ENCODE data around the gene SMTNL2.
"Not testable (repeated sequence)": the region's sequence is repeated elsewhere in the genome, so short reads cannot be mapped to it uniquely, and the experiment has no call there.

- TF ChIP-seq POLR2A (IDR thresholded peaks at IDR 0.05; ENCODE audit: low read depth); CTCF (IDR thresholded peaks at IDR 0.05): not testable (repeated sequence)
Measured at GRCh38 chr17:4655933-4656332, 71.6 kb downstream of the SMTNL2 start.
